ENCODE results near the gene VDR.

DNA sequence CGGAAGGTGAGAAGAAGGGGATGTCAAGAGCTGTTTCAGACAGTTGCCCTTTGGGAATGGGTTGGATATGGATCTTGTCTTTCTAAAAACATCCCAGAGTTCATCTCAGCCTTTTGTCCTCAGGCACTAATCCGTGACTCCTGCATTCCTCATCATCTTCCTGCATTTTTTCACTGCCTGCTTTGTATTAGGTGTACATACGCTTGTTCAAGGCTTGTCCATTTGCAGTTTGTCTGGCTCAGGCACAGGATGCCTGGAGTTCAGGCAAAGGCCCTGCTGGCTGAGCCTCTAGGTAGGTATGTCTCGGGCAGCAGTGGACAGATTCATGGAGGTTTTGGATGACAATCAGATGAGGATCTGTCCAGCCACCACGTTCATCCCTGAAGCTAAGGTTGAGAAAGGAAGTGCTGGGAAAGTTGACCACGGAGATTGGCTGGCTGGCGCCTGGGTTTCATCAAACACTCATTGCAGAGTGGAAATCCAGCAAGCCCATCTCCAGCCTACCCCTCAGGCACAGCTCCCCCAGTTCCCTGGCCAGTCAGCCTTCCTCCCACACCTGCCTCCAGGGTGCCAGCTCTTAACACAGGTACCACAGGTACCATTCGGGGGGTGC lies 46.2 kb upstream of the VDR start:
- TF ChIP-seq, protein P1, sequence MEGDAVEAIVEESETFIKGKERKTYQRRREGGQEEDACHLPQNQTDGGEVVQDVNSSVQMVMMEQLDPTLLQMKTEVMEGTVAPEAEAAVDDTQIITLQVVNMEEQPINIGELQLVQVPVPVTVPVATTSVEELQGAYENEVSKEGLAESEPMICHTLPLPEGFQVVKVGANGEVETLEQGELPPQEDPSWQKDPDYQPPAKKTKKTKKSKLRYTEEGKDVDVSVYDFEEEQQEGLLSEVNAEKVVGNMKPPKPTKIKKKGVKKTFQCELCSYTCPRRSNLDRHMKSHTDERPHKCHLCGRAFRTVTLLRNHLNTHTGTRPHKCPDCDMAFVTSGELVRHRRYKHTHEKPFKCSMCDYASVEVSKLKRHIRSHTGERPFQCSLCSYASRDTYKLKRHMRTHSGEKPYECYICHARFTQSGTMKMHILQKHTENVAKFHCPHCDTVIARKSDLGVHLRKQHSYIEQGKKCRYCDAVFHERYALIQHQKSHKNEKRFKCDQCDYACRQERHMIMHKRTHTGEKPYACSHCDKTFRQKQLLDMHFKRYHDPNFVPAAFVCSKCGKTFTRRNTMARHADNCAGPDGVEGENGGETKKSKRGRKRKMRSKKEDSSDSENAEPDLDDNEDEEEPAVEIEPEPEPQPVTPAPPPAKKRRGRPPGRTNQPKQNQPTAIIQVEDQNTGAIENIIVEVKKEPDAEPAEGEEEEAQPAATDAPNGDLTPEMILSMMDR (IDR thresholded peaks at IDR 0.05; ENCODE audit: low read depth, low read length, poor library complexity, severe bottlenecking): no peak
- TF ChIP-seq EZH2phosphoT487 (IDR thresholded peaks at IDR 0.05; ENCODE audit: borderline replicate concordance, low read length): no peak
